Measurements from ENCODE around the gene MAMLD1.

The MAMLD1 gene

DNA sequence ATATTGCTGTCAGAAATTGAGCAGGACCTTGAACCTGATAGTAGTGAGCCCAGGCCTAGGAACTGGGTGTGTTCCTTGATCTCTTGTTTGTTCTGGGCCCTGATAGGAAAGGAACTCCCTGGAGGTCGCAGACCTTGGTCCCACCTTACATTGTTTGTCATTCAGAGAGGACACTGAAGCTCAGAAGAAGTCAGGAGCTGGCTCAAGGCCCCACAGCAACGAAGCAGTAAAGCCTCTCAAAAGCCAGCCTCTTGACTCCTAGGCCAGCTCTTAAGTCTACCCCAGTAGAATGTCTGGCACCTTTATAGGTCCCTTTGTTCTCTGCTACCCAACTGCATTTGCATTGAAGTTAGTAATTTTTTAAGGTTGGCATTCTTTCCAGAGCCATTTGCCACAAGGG is 46.8 kb downstream of the MAMLD1 start (continued):
- TF ChIP-seq ZNF670 (tag by site-specific recombination; IDR thresholded peaks at IDR 0.05; ENCODE audit: low read depth): no peak
- TF ChIP-seq ZNF692 (tag by site-specific recombination; IDR thresholded peaks at IDR 0.05): no peak
- no peak for TF ChIP-seq ZNF37A (tag by site-specific recombination; IDR thresholded peaks at IDR 0.05)

- Histone ChIP-seq H3K4me3 (ENCODE audit: low read depth, low read length) (no peak overlapping the region), H3K27ac (ENCODE audit: extremely low read depth, low read depth, low read length) (no peak overlapping the region), H3K4me1 (ENCODE audit: control insufficient read depth, insufficient read depth, low read length) (no peaks in the 10 kb centered on the region), H3K9me3 (ENCODE audit: control insufficient read depth, insufficient read depth, low read depth, low read length) (no peaks in the 10 kb centered on the region), H3K36me3 (ENCODE audit: control insufficient read depth in 2 of 2, insufficient read depth in 1 of 2, low read length in 2 of 2) (no peaks in the 10 kb centered on the region)
- CTCF ChIA-PET: interaction anchor here (0.6 to 1.2 kb wide), 2 partner anchors 197 to 204 kb away, joined by 3 read pairs; no protein-coding TSS in a partner anchor
- no peak for TF ChIP-seq ZNF266 (tag by site-specific recombination; IDR thresholded peaks at IDR 0.05; ENCODE audit: low read depth)
- TF ChIP-seq, protein P1, sequence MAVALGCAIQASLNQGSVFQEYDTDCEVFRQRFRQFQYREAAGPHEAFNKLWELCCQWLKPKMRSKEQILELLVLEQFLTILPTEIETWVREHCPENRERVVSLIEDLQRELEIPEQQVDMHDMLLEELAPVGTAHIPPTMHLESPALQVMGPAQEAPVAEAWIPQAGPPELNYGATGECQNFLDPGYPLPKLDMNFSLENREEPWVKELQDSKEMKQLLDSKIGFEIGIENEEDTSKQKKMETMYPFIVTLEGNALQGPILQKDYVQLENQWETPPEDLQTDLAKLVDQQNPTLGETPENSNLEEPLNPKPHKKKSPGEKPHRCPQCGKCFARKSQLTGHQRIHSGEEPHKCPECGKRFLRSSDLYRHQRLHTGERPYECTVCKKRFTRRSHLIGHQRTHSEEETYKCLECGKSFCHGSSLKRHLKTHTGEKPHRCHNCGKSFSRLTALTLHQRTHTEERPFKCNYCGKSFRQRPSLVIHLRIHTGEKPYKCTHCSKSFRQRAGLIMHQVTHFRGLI (tag by site-specific recombination; IDR thresholded peaks at IDR 0.05): peak; percentile 64; the same call in 1 of the 2 replicates
- POLR2A ChIA-PET: no interaction called here
Measured at GRCh38 chrX:150410513-150410912, 47.4 kb downstream of the MAMLD1 start.

DNA sequence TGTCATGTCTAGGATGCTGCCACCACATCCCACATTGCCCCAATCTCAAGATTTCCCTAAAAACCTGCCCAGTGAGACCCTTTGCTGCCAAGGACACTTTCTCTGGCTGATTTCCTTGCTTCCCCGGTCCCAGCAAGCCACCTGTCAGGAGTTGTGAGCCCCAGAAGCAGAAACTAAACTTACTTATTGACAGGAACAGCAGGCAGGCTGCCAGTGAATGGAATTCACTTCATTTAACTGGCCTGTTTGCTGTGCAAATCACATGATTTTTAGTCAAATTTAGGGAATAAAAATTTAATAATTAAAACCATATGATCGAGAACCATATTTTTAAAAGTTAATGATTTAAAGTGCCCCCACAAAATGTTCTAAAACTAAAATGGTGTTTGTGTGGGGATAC is 48.5 kb downstream of the MAMLD1 start:
- CTCF ChIA-PET: interaction anchor here (0.6 to 1.1 kb wide), 2 partner anchors 272 to 373 kb away, joined by 3 read pairs; no protein-coding TSS in a partner anchor
- POLR2A ChIA-PET: no interaction called here
- Histone ChIP-seq H3K36me3 (ENCODE audit: control insufficient read depth in 2 of 2, insufficient read depth in 1 of 2, low read length in 2 of 2) (no peaks in the 10 kb centered on the region), H3K27ac (ENCODE audit: extremely low read depth, low read depth, low read length) (no peak overlapping the region), H3K4me3 (ENCODE audit: low read depth, low read length) (no peak overlapping the region), H3K4me1 (ENCODE audit: control insufficient read depth, insufficient read depth, low read length) (no peaks in the 10 kb centered on the region), H3K9me3 (ENCODE audit: control insufficient read depth, insufficient read depth, low read depth, low read length) (no peaks in the 10 kb centered on the region)
- no peak for TF ChIP-seq SP2 (tag by site-specific recombination; IDR thresholded peaks at IDR 0.05)
- no peak for TF ChIP-seq TCF7L2 (IDR thresholded peaks at IDR 0.05; ENCODE audit: borderline replicate concordance, low read depth, low read length)
- no peak for TF ChIP-seq ZNF2 (tag by site-specific recombination; IDR thresholded peaks at IDR 0.05)
- TF ChIP-seq TRIM28 (IDR thresholded peaks at IDR 0.05; ENCODE audit: borderline replicate concordance, low read length): no peak
- no peak for TF ChIP-seq ZNF174 (tag by site-specific recombination; IDR thresholded peaks at IDR 0.05)
- no peak for TF ChIP-seq ZNF571 (tag by site-specific recombination; IDR thresholded peaks at IDR 0.05)
- TF ChIP-seq, protein P2, sequence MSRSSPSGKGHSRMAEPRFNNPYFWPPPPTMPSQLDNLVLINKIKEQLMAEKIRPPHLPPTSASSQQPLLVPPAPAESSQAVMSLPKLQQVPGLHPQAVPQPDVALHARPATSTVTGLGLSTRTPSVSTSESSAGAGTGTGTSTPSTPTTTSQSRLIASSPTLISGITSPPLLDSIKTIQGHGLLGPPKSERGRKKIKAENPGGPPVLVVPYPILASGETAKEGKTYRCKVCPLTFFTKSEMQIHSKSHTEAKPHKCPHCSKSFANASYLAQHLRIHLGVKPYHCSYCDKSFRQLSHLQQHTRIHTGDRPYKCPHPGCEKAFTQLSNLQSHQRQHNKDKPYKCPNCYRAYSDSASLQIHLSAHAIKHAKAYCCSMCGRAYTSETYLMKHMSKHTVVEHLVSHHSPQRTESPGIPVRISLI (tag by site-specific recombination; IDR thresholded peaks at IDR 0.05): no peak
- TF ChIP-seq FEZF1 (tag by site-specific recombination; IDR thresholded peaks at IDR 0.05): no peak
- no peak for TF ChIP-seq PRDM10 (tag by site-specific recombination; IDR thresholded peaks at IDR 0.05)
- TF ChIP-seq ZNF19 (tag by site-specific recombination; IDR thresholded peaks at IDR 0.05; ENCODE audit: low read depth): no peak
- TF ChIP-seq HOXA7 (CRISPR knock-in tag; IDR thresholded peaks at IDR 0.05; ENCODE audit: borderline replicate concordance): no peak
- TF ChIP-seq, protein P3, sequence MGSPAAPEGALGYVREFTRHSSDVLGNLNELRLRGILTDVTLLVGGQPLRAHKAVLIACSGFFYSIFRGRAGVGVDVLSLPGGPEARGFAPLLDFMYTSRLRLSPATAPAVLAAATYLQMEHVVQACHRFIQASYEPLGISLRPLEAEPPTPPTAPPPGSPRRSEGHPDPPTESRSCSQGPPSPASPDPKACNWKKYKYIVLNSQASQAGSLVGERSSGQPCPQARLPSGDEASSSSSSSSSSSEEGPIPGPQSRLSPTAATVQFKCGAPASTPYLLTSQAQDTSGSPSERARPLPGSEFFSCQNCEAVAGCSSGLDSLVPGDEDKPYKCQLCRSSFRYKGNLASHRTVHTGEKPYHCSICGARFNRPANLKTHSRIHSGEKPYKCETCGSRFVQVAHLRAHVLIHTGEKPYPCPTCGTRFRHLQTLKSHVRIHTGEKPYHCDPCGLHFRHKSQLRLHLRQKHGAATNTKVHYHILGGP (tag by site-specific recombination; IDR thresholded peaks at IDR 0.05): no peak
- no peak for TF ChIP-seq GLIS1 (tag by site-specific recombination; IDR thresholded peaks at IDR 0.05)
- TF ChIP-seq ZNF391 (tag by site-specific recombination; IDR thresholded peaks at IDR 0.05; ENCODE audit: borderline replicate concordance, low read depth): no peak
- TF ChIP-seq TSHZ1 (tag by site-specific recombination; IDR thresholded peaks at IDR 0.05; ENCODE audit: borderline replicate concordance): no peak
- no peak for TF ChIP-seq ZNF324 (tag by site-specific recombination; IDR thresholded peaks at IDR 0.05)

Measured in HEK293 (cell line).